A204.1 (cell line): ENCODE results near the gene CREB3L1.

Experiments used
- FAIRE-seq: peaks from 2 replicates; lab custom pipeline; 2012; peaks lifted over from hg19 to GRCh38; lab: Jason Lieb, UNC

CREB3L1 gene

DNA sequence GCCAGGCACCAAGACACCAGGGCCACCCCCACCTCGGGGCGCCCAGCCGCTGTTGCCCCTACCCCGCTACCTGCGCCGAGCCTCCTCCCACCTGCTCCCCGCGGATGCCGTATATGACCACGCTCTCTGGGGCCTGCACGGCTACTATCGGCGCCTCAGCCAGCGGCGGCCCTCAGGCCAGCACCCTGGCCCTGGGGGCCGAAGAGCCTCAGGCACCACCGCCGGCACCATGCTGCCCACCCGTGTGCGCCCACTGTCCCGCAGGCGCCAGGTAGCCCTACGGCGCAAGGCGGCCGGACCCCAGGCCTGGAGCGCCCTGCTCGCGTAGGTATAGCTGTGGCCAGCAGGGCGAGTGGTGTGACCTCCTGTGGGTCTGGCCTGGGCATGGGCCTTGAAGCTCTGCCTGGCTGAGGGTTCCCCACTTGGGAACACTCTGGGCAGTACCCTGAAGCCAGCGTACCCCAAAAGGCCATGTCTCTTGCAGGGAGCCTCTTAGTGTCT is 89.2 kb downstream of the CREB3L1 start:
- no peak for FAIRE-seq

- no peak for FAIRE-seq
These were observed 89.9 kb downstream of the CREB3L1 start for GRCh38 chr11:46367244-46367915.

DNA sequence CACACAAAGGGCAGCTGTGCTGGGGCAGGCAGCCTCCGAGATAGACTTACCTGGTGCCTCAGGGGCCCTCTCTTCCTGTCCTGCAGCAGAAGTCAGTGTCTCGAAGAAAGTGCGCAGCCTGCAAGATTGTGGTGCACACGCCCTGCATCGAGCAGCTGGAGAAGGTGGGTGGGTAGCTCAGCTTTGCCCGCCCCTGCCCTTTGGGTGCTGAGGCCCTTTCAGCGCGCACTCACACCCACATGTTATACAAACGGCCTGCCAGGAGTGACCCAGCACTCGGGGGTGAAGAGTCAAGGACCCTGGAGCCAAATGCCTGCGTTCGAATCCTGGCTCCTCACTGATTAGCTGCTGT is 90.4 kb downstream of the CREB3L1 start:
- no peak for FAIRE-seq

- no peak for FAIRE-seq
These were observed 92.1 kb downstream of the CREB3L1 start for GRCh38 chr11:46369458-46370152.

DNA sequence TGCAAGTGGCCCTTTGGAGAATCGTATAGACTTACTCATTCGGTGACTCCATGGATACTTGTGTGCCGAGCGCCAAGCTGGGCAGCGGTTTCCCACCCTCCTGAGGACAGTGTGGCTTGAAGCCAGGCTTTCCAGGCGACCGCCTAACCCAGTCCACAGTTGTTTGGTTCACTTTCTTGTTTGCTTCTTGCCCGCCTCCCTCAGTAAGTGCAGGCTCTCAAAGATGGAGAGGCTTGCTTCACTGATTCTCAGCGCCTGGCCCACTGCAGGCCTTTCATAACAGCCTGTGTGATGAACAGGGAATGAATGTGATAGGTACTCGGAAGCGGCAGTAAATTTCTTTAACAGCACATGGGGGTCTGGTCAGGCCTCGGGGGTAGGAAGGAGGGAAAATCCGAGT is 92.8 kb downstream of the CREB3L1 start:
- FAIRE-seq, result no peak
